Transverse colon (tissue), 4 donors: ENCODE data around the gene CDK14.

ENCODE experiments used
- CTCF ChIP-seq, 5 experiments: fragments of 200-600 bp in 3 of 5; fragments of 450-650 bp in 2 of 5; sonication (generic) in 3 of 5; IDR thresholded peaks; 1 replicate in 2 of 5; 2 replicates in 3 of 5; pipeline ENCODE4 v1.5.1; 2016 to 2017; ENCODE audit warnings: antibody characterized with exemption in 5 of 5, inconsistent platforms in 3 of 5, mild to moderate bottlenecking in 2 of 5, moderate library complexity in 1 of 5
- POLR2A ChIP-seq: fragments of 450-650 bp; IDR thresholded peaks from one replicate; pipeline ENCODE4 v1.6.1; 2016; ENCODE audit warnings: antibody characterized with exemption, mild to moderate bottlenecking, moderate library complexity
- POLR2AphosphoS5 ChIP-seq, 3 donors: sonication (generic); formaldehyde crosslinking; IDR thresholded peaks; one replicate each; pipeline ENCODE4 v1.6.1; 2016; ENCODE audit warnings: antibody characterized with exemption in 3 of 3

- TF ChIP-seq CTCF (IDR thresholded peaks at IDR 0.05) (no peak), POLR2A (no peak), POLR2AphosphoS5 (IDR thresholded peaks at IDR 0.05) (no peak)
Measured at GRCh38 chr7:90972906-90973550, 376.9 kb downstream of the CDK14 start.
